ENCODE data around the gene LMAN2L.

Gene LMAN2L

DNA sequence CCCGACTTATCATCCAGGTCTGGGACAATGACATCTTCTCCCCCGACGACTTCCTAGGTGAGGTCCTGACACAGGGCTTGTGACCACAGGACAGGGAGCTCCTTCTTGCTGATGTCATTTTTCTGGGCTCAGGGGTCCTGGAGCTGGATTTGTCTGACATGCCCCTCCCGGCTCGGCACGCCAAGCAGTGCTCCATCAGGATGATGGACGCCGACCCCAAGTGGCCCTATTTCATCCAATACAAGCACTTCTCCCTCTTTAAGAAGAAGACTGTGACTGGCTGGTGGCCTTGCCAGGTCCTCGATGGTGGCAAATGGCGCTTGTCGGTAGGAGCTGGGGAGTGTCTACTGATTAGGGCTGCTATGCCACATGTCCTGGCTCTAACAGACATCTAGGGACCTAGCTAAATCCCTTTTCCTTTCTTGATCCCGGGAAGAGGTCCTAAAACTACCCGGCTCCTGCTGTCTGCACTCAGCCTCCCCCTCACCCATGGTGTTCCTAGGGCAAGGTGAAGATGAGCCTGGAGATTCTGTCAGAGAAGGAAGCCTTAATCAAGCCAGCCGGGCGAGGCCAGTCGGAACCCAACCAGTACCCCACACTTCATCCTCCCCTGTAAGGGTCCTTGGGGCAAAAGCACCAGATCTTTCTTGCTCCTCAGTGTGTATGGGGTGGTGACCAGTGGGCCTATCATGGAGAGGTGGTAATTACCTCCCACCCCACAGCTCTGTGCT lies 36.7 kb downstream of the LMAN2L start:
- DNase-seq (ENCODE audit: low read depth): no peak

DNA sequence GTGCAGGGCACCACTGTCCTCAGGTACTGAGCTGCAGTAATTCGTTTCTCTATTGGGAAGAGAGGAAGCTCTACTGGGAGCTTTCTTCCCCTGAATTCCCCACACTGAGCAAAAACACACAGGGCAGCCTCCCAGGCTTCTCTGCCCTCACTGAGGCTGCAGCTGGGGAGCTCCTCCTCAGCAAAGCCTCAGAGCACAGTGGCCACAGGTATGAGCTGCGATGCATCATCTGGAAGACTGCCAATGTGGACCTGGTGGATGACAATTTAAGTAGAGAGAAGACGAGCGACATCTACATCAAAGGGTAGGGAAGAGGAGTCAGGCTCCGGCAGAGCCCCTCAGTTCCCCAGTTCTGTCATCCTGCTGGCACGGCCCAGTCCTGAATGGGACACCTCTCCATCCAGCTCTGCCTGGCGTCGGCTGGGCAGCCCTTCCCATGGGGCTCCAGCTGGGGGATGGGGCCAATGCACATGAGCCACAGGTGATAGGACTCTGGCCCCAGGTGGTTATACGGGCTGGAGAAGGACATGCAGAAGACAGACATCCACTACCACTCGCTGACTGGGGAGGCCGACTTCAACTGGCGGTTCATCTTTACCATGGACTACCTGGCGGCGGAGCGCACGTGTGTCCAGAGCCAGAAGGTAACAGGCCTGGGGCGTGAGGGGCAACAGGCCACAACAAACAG lies 37.6 kb downstream of the LMAN2L start:
- DNase-seq (ENCODE audit: low read depth): no peak

DNA sequence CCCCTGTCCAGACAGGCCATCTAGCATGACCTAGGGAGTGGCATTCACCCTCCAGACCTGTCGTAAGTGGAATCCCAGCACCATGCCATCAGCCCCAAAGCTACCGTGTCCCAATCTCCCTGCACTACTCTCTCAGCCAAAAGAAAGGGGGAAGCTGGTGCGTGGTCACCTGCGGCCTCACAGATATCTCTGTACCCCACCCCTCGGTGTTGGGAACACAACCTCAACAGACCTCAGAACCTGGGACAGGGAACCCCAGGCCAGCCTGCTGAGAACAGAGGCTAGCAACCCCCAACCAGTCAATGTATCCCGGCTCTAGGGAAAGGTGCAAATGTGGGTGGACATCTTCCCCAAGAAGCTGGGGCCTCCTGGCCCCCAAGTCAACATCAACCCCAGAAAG lies 38.2 kb downstream of the LMAN2L start:
- no peak for DNase-seq (ENCODE audit: low read depth)

DNA sequence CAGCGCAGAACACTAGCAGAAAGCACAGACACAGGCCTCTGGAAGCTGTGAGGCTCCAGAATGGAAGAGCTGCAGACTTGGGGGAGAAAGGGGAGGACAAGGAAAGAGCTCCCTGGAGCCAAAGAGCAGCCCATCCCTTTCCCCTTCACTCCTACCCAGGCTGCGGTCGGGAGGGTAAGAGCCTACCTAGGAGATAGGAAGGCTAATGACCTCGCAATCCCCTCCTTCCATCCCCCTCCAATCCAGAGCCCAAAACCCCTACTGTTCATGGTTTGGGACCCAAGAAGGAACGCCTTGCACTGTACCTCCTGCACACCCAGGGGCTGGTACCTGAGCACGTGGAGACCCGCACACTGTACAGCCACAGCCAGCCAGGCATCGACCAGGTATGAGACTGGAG lies 39.8 kb downstream of the LMAN2L start:
- DNase-seq (ENCODE audit: low read depth): no peak

DNA sequence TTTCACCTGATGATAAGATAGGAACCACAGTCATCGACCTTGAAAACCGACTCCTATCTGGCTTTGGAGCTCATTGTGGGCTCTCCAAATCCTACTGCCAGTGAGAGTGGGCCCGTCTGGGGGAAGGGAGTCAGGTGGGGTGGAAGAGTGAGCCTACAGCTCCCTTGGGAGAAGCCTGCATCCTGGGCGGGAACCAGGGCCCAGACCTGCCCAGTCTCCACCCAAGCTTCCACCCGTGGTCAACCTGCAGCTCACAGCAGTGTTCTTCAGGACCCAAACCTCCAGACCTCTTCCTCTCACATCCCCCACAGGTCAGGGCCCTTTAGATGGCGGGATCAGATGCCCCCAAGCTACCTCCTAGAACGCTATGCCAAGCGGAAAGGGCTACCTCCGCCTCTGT lies 40.2 kb downstream of the LMAN2L start:
- DNase-seq (ENCODE audit: low read depth): no peak

DNA sequence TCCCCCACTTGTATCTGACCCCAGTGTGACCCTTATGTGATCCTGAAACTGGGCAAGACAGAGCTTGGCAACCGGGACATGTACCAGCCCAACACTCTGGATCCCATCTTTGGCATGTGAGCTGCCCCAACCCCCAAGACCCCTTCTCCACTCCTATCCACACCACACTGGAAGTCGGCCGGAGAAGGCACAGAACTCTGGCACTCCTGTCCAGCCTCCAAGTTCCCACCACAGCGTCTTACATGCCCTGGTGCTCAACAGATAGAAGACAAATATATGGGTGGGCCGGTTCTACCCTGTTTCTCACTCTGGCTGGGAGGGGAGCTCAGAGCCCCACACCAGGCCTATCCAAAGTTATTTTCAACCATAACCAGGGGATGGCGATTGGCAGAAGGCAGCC lies 40.8 kb downstream of the LMAN2L start:
- DNase-seq (ENCODE audit: low read depth): no peak

DNA sequence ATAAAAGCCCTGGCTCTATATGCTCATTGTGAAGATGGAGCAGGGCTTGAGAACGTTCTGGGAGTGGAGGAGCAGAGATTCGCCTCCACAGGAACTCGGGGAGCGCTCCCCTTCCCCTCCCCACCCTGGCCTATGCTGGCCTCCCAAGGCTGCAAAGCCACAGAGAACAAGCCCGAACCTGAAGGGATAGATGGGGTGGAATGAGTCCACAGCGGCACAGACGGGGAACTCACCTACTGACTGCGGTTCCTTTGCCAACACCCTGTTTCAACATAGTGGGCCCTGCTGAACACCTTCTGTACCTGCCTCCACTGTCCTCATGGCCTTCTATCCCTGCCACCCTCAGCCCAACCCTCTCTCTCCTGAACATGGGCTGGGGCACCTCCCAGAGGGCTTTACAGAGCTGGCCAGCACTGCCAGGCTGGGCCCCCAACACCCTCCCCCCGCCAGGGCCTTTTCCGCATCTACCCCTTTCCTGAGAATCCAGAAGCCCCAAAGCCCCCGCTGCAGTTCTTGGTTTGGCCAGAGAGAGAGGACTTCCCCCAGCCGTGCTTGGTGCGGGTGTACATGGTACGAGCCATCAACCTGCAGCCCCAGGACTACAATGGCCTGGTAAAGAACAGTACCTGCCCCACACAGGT lies 41.5 kb downstream of the LMAN2L start:
- no peak for DNase-seq (ENCODE audit: low read depth)

DNA sequence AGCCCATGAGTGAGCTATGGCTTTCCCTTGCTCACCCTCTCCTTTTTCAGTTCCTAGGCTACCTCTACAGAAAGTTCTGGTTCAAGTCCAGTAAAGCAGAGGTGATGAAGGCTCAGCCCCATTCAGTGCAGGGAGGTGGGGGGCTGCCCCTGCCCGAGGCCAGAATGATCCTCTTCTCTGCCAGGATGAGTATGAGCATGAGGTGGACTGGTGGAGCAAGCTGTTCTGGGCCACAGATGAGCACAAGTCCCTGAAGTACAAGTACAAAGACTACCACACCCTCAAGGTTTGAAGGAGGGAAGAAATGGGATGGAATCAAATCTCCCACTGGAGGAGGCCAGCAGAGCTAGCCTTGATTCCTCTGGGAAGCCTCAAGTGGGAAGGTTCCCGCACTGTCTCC lies 42.4 kb downstream of the LMAN2L start:
- DNase-seq (ENCODE audit: low read depth): no peak

DNA sequence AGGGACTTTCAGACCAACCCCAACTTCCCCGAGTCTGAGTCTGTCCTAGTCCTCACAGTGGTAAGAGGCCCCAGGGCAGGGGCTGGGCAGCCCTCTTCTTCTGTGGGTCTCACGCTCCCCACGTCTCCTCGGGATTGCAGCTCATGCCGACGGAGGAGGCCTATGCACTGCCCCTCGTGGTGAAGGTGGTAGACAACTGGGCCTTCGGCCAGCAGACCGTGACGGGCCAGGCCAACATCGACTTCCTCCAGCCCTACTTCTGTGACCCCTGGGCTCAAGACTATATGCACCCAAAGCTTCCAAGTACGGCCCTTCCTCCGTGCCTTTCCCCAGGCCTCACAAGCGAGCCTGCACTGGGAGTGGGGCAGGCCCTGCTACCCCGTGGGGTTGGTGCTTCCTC lies 44.3 kb downstream of the LMAN2L start:
- no peak for DNase-seq (ENCODE audit: low read depth)

DNA sequence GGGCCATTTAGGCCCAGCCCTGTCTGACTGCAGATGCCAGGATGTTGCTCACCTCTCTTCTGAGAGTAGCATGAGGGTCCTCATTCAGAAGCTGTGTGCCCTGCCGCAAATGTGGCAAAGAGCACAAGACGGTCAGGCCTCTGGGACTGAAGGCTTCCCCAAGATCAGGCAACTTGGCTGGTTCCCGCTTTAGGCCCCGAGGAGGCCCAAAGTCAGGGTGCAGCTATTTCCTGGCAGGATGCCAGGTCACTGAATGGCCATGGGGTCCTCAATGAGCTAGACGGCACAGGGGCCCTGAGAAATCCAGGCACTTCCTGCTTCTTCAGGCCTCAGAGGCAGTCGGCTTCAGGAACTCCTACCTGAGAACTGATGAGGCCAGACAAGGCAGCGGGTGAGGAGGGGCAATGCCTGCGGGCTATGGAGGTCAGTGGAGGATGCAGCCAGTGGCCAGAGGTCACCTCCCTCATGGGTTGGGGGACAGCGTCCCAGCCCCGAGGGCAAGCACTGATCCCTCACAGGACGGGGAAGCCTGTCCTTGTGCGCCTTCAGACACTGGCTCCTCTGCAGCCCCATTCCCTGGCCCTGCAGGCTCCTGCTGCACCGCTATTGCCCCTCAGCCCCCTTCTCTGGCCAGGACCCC lies 44.9 kb downstream of the LMAN2L start:
- no peak for DNase-seq (ENCODE audit: low read depth)

DNA sequence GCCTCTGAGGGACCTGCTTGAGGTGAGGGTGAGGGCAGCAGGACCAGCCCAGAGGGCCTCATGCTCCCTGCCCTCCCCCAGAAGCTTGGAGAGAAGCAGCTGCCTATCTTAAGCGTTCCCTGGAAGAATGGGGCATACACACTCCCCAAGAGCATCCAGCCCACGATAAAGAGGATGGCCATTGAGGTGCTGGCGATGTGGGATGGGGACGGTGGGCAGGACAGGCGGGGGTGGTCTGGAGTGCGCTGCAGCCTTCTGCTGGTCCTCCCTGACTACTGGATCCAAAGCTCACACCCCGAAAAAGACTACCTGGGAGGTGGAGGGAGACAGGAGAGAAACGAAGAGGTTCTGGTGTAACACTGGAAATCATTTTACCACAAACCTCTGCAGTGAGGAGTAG lies 45.6 kb downstream of the LMAN2L start:
- no peak for DNase-seq (ENCODE audit: low read depth)

DNA sequence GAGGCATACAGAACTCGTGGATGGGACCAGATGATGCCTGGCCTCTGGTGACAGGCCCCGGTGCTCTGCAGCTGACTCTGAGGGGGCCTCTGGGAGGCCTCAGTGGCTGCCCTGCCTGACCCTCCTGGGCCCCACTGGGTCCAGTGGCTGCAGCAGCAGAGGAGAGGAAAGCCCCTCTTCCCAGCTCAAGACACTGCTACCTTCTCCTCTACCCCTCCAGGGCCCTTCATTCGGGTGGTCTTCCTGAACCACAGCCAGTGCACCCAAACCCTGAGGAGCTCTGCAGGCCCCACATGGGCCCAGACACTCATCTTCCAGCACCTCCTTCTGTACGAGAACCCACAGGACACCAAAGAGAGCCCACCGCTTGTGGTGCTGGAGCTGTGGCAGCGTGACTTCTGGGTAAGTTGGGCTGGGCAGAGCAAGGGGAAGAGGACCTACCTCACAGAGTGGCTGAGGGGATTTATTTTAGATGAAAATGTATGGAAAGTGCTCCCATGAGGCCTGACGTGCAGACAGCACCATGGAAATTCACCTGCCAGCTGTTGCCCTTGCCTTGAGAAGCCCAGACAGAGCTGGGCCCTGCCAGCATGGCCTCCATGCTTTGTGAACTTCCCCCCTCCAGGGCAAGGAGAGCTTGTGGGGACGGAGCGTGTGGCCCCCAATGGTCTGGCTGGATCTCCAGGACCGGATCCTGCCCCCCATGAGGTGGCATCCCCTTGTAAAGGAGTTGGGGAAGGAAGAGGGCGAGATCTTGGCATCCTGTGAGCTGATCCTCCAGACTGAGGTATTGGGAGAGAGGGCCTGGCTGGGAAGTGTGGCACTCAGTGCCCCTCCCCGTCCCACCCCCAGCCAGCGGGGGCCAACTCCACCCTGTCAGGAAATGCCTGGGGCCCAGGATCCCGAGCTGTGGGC lies 46.3 kb downstream of the LMAN2L start:
- DNase-seq (ENCODE audit: low read depth): no peak

DNA sequence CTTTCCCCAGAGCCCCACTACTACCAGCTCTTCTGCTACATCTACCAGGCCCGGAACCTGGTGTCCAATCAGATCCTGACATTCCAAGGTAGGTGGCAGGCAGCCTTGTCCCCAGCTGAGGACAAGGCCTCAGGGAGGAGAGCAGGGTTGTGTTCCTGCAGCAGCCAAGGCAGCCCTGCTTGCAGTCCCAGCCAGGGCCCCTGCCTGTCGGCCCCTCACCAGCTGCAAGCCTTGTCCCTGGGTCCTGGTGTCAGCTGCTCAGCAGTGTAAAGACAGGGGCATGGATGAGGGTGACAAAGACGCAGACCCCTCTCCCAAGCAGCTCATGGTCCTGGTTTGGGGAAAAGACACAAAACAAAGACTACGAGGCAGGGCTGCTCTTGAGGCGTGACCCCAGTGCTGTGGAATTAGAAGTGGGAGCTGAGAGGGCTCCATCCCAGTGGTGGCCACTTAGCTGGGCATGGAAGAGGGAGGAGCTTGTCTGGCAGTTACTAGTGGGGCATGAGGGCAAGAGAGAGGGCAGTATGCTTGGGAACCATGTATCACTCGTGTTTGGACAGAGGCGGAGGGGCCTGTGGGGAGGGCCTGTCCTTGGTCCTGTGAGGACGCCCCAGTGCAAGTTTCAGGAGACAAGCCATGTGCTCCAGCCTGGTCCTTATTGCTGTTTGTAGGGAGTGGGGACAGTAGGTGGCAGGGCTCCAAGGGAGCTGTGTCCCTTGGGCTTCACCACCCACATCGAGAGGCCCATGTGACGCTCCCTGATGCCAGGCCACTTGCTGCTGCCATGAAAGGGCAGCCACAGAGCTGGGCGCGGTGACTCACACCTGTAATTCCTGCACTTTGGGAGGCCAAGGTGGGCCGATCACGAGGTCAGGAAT lies 47.5 kb downstream of the LMAN2L start:
- no peak for DNase-seq (ENCODE audit: low read depth)

DNA sequence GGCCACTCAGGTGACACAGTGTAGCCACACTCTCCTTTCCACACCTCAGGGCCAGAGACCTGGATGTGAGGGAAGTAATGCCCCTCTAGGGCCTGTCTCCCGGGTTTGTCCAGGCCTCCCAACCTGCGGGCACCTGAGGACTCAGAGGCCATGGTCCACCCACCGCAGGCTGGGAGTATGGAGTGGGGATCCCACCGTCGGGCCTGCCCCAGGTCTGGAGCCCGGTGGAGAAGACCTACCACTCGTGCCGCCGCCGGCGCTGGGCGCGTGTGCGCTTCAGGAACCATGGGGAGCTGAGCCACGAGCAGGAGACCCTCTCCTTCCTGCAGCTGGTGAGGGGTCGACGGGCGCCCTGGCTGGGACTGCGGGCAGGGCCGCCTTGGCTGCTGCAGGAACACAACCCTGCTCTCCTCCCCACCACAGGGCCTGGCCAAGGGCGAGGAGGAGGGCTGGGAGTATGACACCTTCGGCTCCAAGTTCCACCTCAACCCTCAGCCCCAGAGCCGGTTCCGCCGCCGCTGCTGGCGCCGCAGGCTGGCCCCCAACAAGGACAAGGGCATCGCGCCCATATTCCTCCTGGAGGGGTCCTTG lies 48.7 kb downstream of the LMAN2L start:
- DNase-seq (ENCODE audit: low read depth): no peak

DNA sequence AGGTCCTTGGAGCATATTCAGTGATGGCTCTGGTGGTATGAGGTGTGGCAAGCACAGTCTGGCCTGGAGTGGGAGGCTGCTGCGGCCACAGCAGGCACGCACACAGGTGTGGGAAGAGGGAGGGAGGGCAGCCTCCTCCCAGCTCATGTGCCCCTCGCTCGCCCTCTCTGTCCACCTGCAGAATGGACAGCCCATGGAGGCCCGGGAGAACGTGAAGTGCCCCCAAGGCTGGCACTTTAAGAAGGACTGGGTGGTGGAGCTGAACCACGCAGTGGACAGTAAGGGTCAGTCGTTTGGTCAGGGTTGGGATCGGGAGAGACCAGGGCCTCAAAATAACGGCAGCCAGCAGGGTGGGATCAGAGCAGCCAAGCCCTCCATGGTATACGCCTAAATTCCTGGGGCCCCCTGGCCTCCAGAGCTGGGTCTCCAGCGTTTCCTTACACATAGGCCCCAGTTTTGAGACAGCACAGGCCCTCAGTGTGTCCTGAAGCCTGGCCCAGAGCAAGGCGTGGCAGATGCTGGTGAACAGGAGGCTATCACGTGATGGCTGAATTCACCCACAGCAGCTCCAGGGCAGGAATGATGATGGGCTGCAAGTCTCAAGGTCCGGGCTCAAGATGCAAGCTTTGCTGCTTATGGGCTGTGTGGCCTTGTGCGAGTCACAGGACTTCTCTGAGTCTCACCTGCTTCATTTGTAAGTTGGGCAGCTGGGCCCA lies 49.4 kb downstream of the LMAN2L start:
- no peak for DNase-seq (ENCODE audit: low read depth)

DNA sequence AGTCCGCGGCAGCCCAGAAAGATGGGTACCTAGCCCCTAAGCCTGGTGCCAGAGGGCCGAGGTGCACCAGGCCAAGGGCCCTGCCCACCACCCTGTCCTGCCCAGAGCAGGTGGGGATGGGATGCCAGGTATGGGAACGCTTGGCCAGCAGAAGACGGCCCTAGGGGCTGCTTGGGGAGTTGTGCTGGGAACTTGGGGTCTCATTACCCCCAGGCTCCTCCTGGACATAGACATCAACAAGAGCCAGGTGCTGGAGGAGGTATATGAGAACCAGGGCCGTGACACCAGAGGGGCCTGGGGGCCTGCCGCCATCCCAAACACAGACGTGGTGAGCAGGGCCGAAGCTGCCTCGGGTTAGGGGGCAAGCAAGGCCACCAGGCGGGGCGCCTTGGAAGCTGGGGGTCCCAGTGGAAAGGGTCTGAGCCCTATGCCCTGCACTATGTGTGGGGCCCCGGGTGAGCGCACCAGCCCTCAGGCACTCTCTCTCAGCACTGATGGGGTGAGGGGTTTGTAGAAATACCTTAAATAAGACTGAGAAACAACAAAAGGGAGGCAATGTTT lies 50.4 kb downstream of the LMAN2L start:
- no peak for DNase-seq (ENCODE audit: low read depth)

DNA sequence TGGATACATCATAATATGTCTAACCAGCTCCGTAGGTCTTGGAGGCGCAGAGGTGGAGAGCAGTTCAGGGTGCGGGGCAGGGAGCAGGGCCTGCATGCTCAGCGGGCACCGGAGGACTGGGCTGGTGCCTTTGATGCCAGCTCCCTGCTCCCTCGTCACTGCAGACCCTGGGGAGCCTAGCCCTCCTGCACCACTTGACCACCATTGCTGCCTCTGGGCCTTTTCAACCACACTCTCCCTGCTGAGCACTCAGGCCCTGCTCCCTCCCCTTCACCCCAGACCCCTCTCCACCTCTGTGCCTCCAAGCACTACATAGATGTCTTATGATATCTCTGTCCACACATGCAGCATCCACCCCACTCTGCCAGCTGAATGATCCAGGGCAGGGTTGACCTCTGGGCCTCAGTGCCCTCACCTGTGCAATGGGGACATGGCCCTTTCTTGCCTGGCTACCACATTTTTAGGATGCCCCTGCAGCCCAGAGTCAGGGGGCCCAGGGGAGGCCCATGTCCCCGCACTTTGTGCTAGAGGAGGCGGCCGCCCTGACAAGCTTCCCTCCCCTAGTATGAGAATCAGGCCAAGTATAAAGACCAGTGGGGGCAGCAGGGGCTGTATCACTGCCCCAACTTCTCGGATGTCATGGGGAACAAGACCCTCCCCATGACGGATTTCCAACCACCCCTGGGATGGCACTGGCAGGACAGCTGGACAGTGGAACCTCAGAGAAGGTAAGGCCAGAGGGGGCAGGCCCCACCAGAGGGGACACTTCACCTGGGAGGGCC lies 51.0 kb downstream of the LMAN2L start:
- no peak for DNase-seq (ENCODE audit: low read depth)

Measured in stimulated activated CD8-positive, alpha-beta memory T cell treated with anti-CD3 and anti-CD28 coated beads, Interleukin-15, amount 100 ng/mL, for 24 hours (primary cell).